SH-SY5Y (cell line): ENCODE results near the gene GRM5.

Experiments
- GATA2 ChIP-seq: IDR thresholded peaks from 2 replicates; pipeline ENCODE4 v1.6.1; 2011; ENCODE audit warnings: mild to moderate bottlenecking, low read depth, low read length
- GATA3 ChIP-seq: IDR thresholded peaks from 2 replicates; pipeline ENCODE4 v1.6.1; 2011; ENCODE audit warnings: low read depth, mild to moderate bottlenecking, low read length, moderate library complexity

GRCh38 chr11:88886796-88887195, 179.0 kb downstream of the GRM5 start:
- TF ChIP-seq GATA2 (no peak), GATA3 (no peak)
